ENCODE measurements around the gene BMPER. TPM values are rescaled to one million over a fixed set of nuclear protein-coding genes. Genes with fewer than 3 reads are reported as not detected.

Gene BMPER
- total and polyA plus RNA-seq, 2 experiments from 2014 or later = 4.5 to 6.3 TPM

DNA sequence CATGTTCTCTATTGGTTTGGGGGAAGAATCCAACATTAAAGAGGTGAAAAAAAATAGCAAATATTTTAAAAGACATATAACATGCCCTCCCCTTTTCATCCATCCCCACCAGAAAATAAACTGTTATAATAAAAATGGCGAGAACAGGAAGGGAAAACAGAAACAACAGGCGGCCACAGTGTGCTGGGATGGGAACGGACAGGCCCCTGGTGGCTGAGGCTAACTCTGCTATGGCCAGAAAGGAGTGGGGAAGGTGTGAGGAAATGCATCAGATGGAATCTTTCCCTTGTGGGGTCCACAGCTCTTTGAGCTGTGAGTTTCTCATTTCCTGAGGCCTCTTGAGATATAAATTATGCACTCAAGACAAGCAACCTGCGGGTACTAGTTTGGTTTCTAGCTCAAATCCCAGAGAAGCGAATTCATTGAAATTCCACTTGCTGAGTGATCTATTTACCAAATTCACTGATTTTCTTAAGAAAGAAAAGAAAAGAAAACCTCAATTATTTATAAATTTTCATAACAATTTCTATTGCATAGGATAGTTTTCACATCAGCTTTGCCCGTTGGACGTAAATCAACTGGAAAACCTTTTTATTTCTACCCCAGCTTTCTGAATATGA is 139.5 kb downstream of the BMPER start:
- Histone ChIP-seq H3K9me3 (ENCODE audit: low read depth) (no peaks in the 10 kb centered on the region), H3K9me2 (replicated peaks; ENCODE audit: insufficient read depth) (peaks cover 4% of the 10 kb centered on the region), H3K79me2 (no peaks in the 10 kb centered on the region), H4K20me1 (ENCODE audit: insufficient read depth, poor library complexity, severe bottlenecking) (no peaks in the 10 kb centered on the region), H3K36me3 (replicated peaks; ENCODE audit: insufficient read depth, low read depth) (no peaks in the 10 kb centered on the region), H3K27ac (no peak overlapping the region), H3K4me1 (ENCODE audit: insufficient read depth) (peaks cover 6% of the 10 kb centered on the region), H3K4me3 (no peak overlapping the region), H3K27me3 (no peaks in the 10 kb centered on the region), H2AFZ (no peak overlapping the region), H3K4me2 (no peak overlapping the region)
- TF ChIP-seq EZH2phosphoT487 (IDR thresholded peaks at IDR 0.05; ENCODE audit: low read depth, severe bottlenecking, unreplicated experiment) (no peak), EZH2 (IDR thresholded peaks at IDR 0.05; ENCODE audit: borderline replicate concordance) (no peak)
- TF ChIP-seq, protein P1, sequence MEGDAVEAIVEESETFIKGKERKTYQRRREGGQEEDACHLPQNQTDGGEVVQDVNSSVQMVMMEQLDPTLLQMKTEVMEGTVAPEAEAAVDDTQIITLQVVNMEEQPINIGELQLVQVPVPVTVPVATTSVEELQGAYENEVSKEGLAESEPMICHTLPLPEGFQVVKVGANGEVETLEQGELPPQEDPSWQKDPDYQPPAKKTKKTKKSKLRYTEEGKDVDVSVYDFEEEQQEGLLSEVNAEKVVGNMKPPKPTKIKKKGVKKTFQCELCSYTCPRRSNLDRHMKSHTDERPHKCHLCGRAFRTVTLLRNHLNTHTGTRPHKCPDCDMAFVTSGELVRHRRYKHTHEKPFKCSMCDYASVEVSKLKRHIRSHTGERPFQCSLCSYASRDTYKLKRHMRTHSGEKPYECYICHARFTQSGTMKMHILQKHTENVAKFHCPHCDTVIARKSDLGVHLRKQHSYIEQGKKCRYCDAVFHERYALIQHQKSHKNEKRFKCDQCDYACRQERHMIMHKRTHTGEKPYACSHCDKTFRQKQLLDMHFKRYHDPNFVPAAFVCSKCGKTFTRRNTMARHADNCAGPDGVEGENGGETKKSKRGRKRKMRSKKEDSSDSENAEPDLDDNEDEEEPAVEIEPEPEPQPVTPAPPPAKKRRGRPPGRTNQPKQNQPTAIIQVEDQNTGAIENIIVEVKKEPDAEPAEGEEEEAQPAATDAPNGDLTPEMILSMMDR (IDR thresholded peaks at IDR 0.05; ENCODE audit: poor library complexity) = no peak
- WGBS (ENCODE audit: low lambda C conversion rate, missing lambda C conversion rate) = 92% methylated on average over 7 of the region's 7 CpGs
- no peak for DNase-seq (ENCODE audit: low spot score)

DNA sequence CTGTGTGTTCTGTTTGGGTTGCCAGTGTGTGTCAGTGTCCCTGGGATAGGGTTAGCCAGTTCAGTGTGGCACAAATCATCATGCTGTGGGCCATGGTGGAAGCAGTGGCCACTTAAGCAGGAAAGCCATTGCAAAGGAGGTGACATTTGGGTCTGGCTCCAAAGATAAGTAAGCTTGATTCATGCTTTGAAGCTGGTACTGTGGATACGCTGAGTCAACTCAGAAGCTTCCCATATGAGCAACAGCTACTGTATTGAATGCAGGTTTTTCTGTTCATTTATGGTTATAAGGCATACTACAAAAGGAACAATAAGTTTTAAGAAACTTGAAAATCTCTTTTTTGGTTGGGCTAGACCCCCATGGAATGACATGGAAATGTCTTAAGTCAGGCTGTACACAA is 143.1 kb downstream of the BMPER start:
- Histone ChIP-seq H3K27me3 (no peaks in the 10 kb centered on the region), H3K9me3 (ENCODE audit: low read depth) (no peaks in the 10 kb centered on the region), H3K4me1 (ENCODE audit: insufficient read depth) (peaks cover 6% of the 10 kb centered on the region), H2AFZ (no peak overlapping the region), H4K20me1 (ENCODE audit: insufficient read depth, poor library complexity, severe bottlenecking) (no peaks in the 10 kb centered on the region), H3K4me3 (no peak overlapping the region), H3K36me3 (replicated peaks; ENCODE audit: insufficient read depth, low read depth) (no peaks in the 10 kb centered on the region), H3K27ac (no peak overlapping the region), H3K4me2 (no peak overlapping the region), H3K9me2 (replicated peaks; ENCODE audit: insufficient read depth) (no peaks in the 10 kb centered on the region), H3K79me2 (no peaks in the 10 kb centered on the region)
- no peak for DNase-seq (ENCODE audit: low spot score)
- TF ChIP-seq EZH2phosphoT487 (IDR thresholded peaks at IDR 0.05; ENCODE audit: low read depth, severe bottlenecking, unreplicated experiment) (no peak), EZH2 (IDR thresholded peaks at IDR 0.05; ENCODE audit: borderline replicate concordance) (no peak)
- WGBS (ENCODE audit: low lambda C conversion rate, missing lambda C conversion rate) = 97% methylated on average over 1 of the region's 1 CpG

DNA sequence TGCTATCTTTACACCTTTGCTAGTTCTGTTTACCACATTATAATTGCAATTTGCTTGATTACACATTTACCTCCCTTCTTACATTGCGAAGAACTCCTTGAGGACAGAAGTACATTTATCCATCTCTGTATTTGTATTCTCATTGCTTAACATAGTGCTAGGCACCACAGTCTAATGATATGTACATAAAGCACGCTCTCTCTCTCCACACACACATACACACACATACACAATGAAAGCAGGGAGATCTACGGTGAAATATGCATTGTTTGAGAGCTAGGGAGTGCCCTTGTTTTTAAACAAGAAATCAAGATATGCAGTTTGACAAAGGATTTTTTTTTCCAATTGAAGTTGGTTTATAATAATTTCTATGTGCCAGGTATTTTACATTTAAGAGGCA is 148.7 kb downstream of the BMPER start:
- no peaks in the 10 kb centered on the region for H4K20me1 ChIP-seq (ENCODE audit: insufficient read depth, poor library complexity, severe bottlenecking)
- H3K4me3 ChIP-seq = no peak overlapping the region
- no peak overlapping the region for H3K4me2 ChIP-seq
- no peaks in the 10 kb centered on the region for H3K9me2 ChIP-seq (replicated peaks; ENCODE audit: insufficient read depth)
- no peaks in the 10 kb centered on the region for H3K4me1 ChIP-seq (ENCODE audit: insufficient read depth)
- H3K9me3 ChIP-seq (ENCODE audit: low read depth) = no peaks in the 10 kb centered on the region
- no peaks in the 10 kb centered on the region for H3K36me3 ChIP-seq (replicated peaks; ENCODE audit: insufficient read depth, low read depth)
- no peak overlapping the region for H3K27ac ChIP-seq
- no peaks in the 10 kb centered on the region for H3K79me2 ChIP-seq
- no peaks in the 10 kb centered on the region for H3K27me3 ChIP-seq
- TF ChIP-seq, protein P1 (IDR thresholded peaks at IDR 0.05; ENCODE audit: poor library complexity) = no peak
- TF ChIP-seq EZH2 (IDR thresholded peaks at IDR 0.05; ENCODE audit: borderline replicate concordance) (no peak), EZH2phosphoT487 (IDR thresholded peaks at IDR 0.05; ENCODE audit: low read depth, severe bottlenecking, unreplicated experiment) (no peak)
- no peak overlapping the region for H2AFZ ChIP-seq
- 70% methylated on average over 3 of the region's 3 CpGs for WGBS (ENCODE audit: low lambda C conversion rate, missing lambda C conversion rate)
- DNase-seq (ENCODE audit: low spot score) = no peak

DNA sequence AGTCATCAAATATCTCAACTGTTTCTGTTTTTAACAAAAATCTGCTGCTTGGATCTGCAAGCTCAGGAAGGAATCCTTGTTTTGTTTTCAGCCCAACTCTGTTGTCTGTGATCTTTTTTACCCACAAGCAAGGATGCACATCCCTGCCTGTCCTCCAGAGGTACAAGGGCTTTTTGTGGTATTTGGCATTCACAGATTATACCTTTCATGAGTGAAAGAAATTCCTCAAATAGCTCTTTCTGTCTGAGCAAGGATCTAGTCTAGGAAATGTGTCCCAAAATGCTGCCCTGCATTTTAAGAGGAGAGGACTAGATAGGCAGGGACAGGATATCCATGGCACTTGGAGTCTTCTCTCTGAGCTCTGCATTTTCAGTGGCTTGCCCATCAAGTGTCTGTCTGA is 151.8 kb downstream of the BMPER start:
- H3K4me2 ChIP-seq = no peak overlapping the region

More for the DNA sequence above, 151.8 kb downstream of the BMPER start:
- TF ChIP-seq EZH2phosphoT487 (IDR thresholded peaks at IDR 0.05; ENCODE audit: low read depth, severe bottlenecking, unreplicated experiment) (no peak), EZH2 (IDR thresholded peaks at IDR 0.05; ENCODE audit: borderline replicate concordance) (no peak)
- TF ChIP-seq, protein P1 (IDR thresholded peaks at IDR 0.05; ENCODE audit: poor library complexity) = no peak
- Histone ChIP-seq H3K4me3 (no peak overlapping the region), H3K79me2 (no peaks in the 10 kb centered on the region), H3K9me2 (replicated peaks; ENCODE audit: insufficient read depth) (no peaks in the 10 kb centered on the region), H3K9me3 (ENCODE audit: low read depth) (no peaks in the 10 kb centered on the region), H3K27me3 (no peaks in the 10 kb centered on the region), H3K36me3 (replicated peaks; ENCODE audit: insufficient read depth, low read depth) (no peaks in the 10 kb centered on the region), H3K4me1 (ENCODE audit: insufficient read depth) (peaks cover 2% of the 10 kb centered on the region), H4K20me1 (ENCODE audit: insufficient read depth, poor library complexity, severe bottlenecking) (no peaks in the 10 kb centered on the region), H2AFZ (no peak overlapping the region), H3K27ac (no peak overlapping the region)
- no peak for DNase-seq (ENCODE audit: low spot score)
